CD14-positive monocyte (primary cell): ENCODE measurements around the gene SLC46A3. TPM values are rescaled to one million over a fixed set of nuclear protein-coding genes. Genes with fewer than 3 reads are reported as not detected.
A peak's percentile ranks its signal among the peaks of the same experiment; 100 is the strongest.

Experiments used
- DNase-seq, 3 donors: peaks; one replicate each; pipeline ENCODE4 v3.0.0-alpha.2; 2011 to 2022
- H2AFZ ChIP-seq: 2 replicates; pipeline ENCODE4 v1.6.0; 2012; ENCODE audit warnings: mild to moderate bottlenecking, low read depth, low read length, inconsistent platforms; ENCODE audit not compliant: insufficient read depth, poor library complexity, severe bottlenecking
- H3K27ac ChIP-seq, 2 donors: 1 replicate in 1 of 2; 2 replicates in 1 of 2; pipeline ENCODE4 v1.5.1; 2012 to 2013; ENCODE audit warnings: low read length in 2 of 2, control low read depth in 1 of 2, inconsistent platforms in 1 of 2, low read depth in 1 of 2, mild to moderate bottlenecking in 1 of 2
- H3K27me3 ChIP-seq, 2 donors: one replicate each; pipeline versions ENCODE4 v1.6.0 to v1.6.1; 2011 to 2013; ENCODE audit warnings: low read length in 2 of 2; ENCODE audit not compliant: control insufficient read depth in 2 of 2, insufficient read depth in 2 of 2
- H3K36me3 ChIP-seq, 2 donors: replicated peaks in 1 of 2; 1 replicate in 1 of 2; 2 replicates in 1 of 2; pipeline versions ENCODE4 v1.5.1 to v1.6.1; 2012 to 2013; ENCODE audit warnings: low read length in 2 of 2, control low read depth in 1 of 2, inconsistent platforms in 1 of 2, mild to moderate bottlenecking in 1 of 2; ENCODE audit not compliant: insufficient read depth in 2 of 2, control insufficient read depth in 1 of 2
- H3K4me1 ChIP-seq, 2 donors: 1 replicate in 1 of 2; 2 replicates in 1 of 2; pipeline versions ENCODE4 v1.5.1 to v1.6.1; 2012 to 2013; ENCODE audit warnings: low read length in 2 of 2, control low read depth in 1 of 2, inconsistent platforms in 1 of 2, mild to moderate bottlenecking in 1 of 2, moderate library complexity in 1 of 2; ENCODE audit not compliant: insufficient read depth in 2 of 2, control insufficient read depth in 1 of 2
- H3K4me2 ChIP-seq: replicated peaks from 2 replicates; pipeline ENCODE3; 2012; ENCODE audit warnings: low read length, moderate library complexity, mild to moderate bottlenecking; ENCODE audit not compliant: poor library complexity, severe bottlenecking; ENCODE audit errors: extremely low read depth
- H3K4me3 ChIP-seq, 3 experiments: fragments of 200-600 bp in 1 of 3; sonication (generic) in 1 of 3; replicated peaks in 1 of 3; 1 replicate in 2 of 3; 2 replicates in 1 of 3; pipeline ENCODE4 v1.5.1; 2011 to 2013; ENCODE audit warnings: low read length in 3 of 3, mild to moderate bottlenecking in 3 of 3, control low read depth in 2 of 3, low read depth in 2 of 3, inconsistent platforms in 1 of 3, moderate library complexity in 1 of 3
- H3K79me2 ChIP-seq: 2 replicates; pipeline ENCODE4 v1.6.0; 2012; ENCODE audit warnings: mild to moderate bottlenecking, control low read depth, inconsistent platforms, low read length, moderate library complexity; ENCODE audit not compliant: insufficient read depth
- H3K9ac ChIP-seq: 2 replicates; pipeline ENCODE4 v1.6.0; 2017; ENCODE audit warnings: low read length, mild to moderate bottlenecking; ENCODE audit not compliant: insufficient read depth, poor library complexity, severe bottlenecking
- H3K9me3 ChIP-seq, 2 donors: replicated peaks in 1 of 2; 1 replicate in 1 of 2; 2 replicates in 1 of 2; pipeline versions ENCODE4 v1.5.1 to v1.6.1; 2012 to 2013; ENCODE audit warnings: low read length in 2 of 2, control low read depth in 1 of 2; ENCODE audit not compliant: control insufficient read depth in 1 of 2, insufficient read depth in 1 of 2
- H4K20me1 ChIP-seq: 2 replicates; pipeline ENCODE4 v1.6.0; 2012; ENCODE audit warnings: mild to moderate bottlenecking, low read length, control low read depth, moderate library complexity; ENCODE audit not compliant: insufficient read depth
- H3K27ac Mint-ChIP-seq, 7 donors: one replicate each; pipeline ENCODE4 v1.8.0; 2020; ENCODE audit warnings: mild to moderate bottlenecking in 7 of 7, mixed read lengths in 7 of 7, moderate library complexity in 6 of 7, inconsistent platforms in 2 of 7
- H3K27me3 Mint-ChIP-seq, 3 donors: one replicate each; pipeline ENCODE4 v1.8.0; 2021 to 2022; ENCODE audit warnings: low read depth in 3 of 3, mild to moderate bottlenecking in 3 of 3, mixed read lengths in 3 of 3, moderate library complexity in 3 of 3, inconsistent platforms in 1 of 3
- H3K36me3 Mint-ChIP-seq, 2 donors: one replicate each; pipeline ENCODE4 v1.8.0; 2020; ENCODE audit warnings: mixed read lengths in 2 of 2, inconsistent platforms in 1 of 2, mild to moderate bottlenecking in 1 of 2
- H3K4me1 Mint-ChIP-seq: one replicate; pipeline ENCODE4 v1.8.0; 2020; ENCODE audit warnings: mild to moderate bottlenecking, mixed read lengths
- H3K4me3 Mint-ChIP-seq, 2 donors: one replicate each; pipeline ENCODE4 v1.8.0; 2020; ENCODE audit warnings: mild to moderate bottlenecking in 2 of 2, mixed read lengths in 2 of 2, moderate library complexity in 1 of 2
- H3K9me3 Mint-ChIP-seq, 7 donors: one replicate each; pipeline ENCODE4 v1.8.0; 2020 to 2022; ENCODE audit warnings: mixed read lengths in 7 of 7, mild to moderate bottlenecking in 6 of 7, moderate library complexity in 6 of 7, inconsistent platforms in 2 of 7
- CTCF ChIP-seq: fragments of 200-600 bp; IDR thresholded peaks from one replicate; pipeline ENCODE4 v1.8.0; 2022; ENCODE audit warnings: antibody characterized with exemption, mild to moderate bottlenecking
- WGBS: methylation state at CpG from one replicate; pipeline ENCODE4 v1.1.5; 2013; ENCODE audit warnings: missing lambda C conversion rate; ENCODE audit not compliant: insufficient coverage; 5-methylcytosine and 5-hydroxymethylcytosine counted together
- intact Hi-C, 2 donors: fragments of 100-400 bp; cut with micrococcal nuclease; formaldehyde crosslinking; loops; one replicate each; pipeline versions ENCODE4 v1.15.0 to v1.15.1; 2023
- polyA plus RNA-seq, 3 donors: library from polyadenylated mRNA; depleted of rRNA in 1 of 3; unstranded in 2 of 3; stranded (reverse) in 1 of 3; fragments of 300-500 nt in 2 of 3; fragments of >200 nt in 1 of 3; fragmentation: Illumina TruSeq in 2 of 3; gene quantifications; 1 replicate in 2 of 3; 2 replicates in 1 of 3; pipeline ENCODE4 v1.2.3, GENCODE V29; 2012 to 2021

SLC46A3 gene
- polyA plus RNA-seq, 3 donors: 8.2 to 21.1 (median 13.8) TPM

- no peak for DNase-seq
- Histone ChIP-seq H3K36me3 (peaks cover 41 to 42% of the 10 kb centered on the region in 2 donors), H2AFZ (no peak overlapping the region), H3K27ac (peak overlapping the region in 1 of 2 donors; percentile 37), H3K9me3 (no peaks in the 10 kb centered on the region), H3K4me1 (peaks cover 26 to 31% of the 10 kb centered on the region in 2 donors), H3K4me3 (no peak overlapping the region), H3K9ac (no peak overlapping the region), H3K27me3 (no peaks in the 10 kb centered on the region), H4K20me1 (no peaks in the 10 kb centered on the region), H3K4me2 (no peak overlapping the region), H3K79me2 (no peaks in the 10 kb centered on the region)
- no peaks in the 10 kb centered on the region for H3K27me3 Mint-ChIP-seq
- intact Hi-C loops: no loop called here
- TF ChIP-seq CTCF: no peak
- H3K4me3 Mint-ChIP-seq: no peak overlapping the region
- H3K27ac Mint-ChIP-seq: no peak overlapping the region
- H3K36me3 Mint-ChIP-seq: peaks cover 33 to 36% of the 10 kb centered on the region in 2 donors
- H3K9me3 Mint-ChIP-seq: no peaks in the 10 kb centered on the region
- peaks cover 28% of the 10 kb centered on the region for H3K4me1 Mint-ChIP-seq
These were observed 14.5 kb downstream of the SLC46A3 start for GRCh38 chr13:28704282-28704681.

- Histone ChIP-seq H3K4me1 (peaks cover 1 to 2% of the 10 kb centered on the region in 2 donors), H3K79me2 (no peaks in the 10 kb centered on the region), H2AFZ (no peak overlapping the region), H3K9me3 (no peaks in the 10 kb centered on the region), H3K27me3 (no peaks in the 10 kb centered on the region), H3K27ac (no peak overlapping the region), H4K20me1 (no peaks in the 10 kb centered on the region), H3K9ac (no peak overlapping the region), H3K36me3 (peaks cover 46 to 52% of the 10 kb centered on the region in 2 donors), H3K4me3 (no peak overlapping the region), H3K4me2 (no peak overlapping the region)
- intact Hi-C loops: no loop called here
- no peaks in the 10 kb centered on the region for H3K27me3 Mint-ChIP-seq
- peaks cover 44 to 58% of the 10 kb centered on the region in 2 donors for H3K36me3 Mint-ChIP-seq
- no CpG with 5 or more reads among the region's 1 CpG for WGBS
- peaks cover 0 to 1% (median 0%) of the 10 kb centered on the region in 7 donors for H3K9me3 Mint-ChIP-seq
- no peak overlapping the region for H3K4me3 Mint-ChIP-seq
- H3K4me1 Mint-ChIP-seq: peaks cover 1% of the 10 kb centered on the region
- H3K27ac Mint-ChIP-seq: no peak overlapping the region
- DNase-seq: no peak
- TF ChIP-seq CTCF: no peak
These were observed 19.5 kb downstream of the SLC46A3 start for GRCh38 chr13:28699246-28699645.
